ENCODE results near the gene P3H2. TPM values are rescaled to one million over a fixed set of nuclear protein-coding genes. Genes with fewer than 3 reads are reported as not detected.

Gene P3H2
- total RNA-seq, 2 donors from 2014 or later, result 285 to 322 TPM

- no peaks in the 10 kb centered on the region for H3K27me3 Mint-ChIP-seq (ENCODE audit: insufficient read depth)
- TF ChIP-seq CTCF (conservative IDR thresholded peaks at IDR 0.05), result no peak
- H3K4me3 Mint-ChIP-seq, result no peak overlapping the region
- no peak for DNase-seq
- no peak overlapping the region for H3K27ac Mint-ChIP-seq
- Histone ChIP-seq H3K36me3 (ENCODE audit: control insufficient read depth, insufficient read depth, low read length) (peaks cover 61% of the 10 kb centered on the region), H3K27ac (ENCODE audit: low read depth, low read length) (no peak overlapping the region), H3K9ac (ENCODE audit: extremely low read depth, low read length, poor library complexity, severe bottlenecking) (no peak overlapping the region), H3K9me3 (ENCODE audit: control insufficient read depth, low read length) (no peaks in the 10 kb centered on the region), H3K27me3 (ENCODE audit: control insufficient read depth, insufficient read depth, low read length, poor library complexity, severe bottlenecking) (no peaks in the 10 kb centered on the region), H3K4me3 (ENCODE audit: low read length) (no peak overlapping the region), H3K4me1 (ENCODE audit: control insufficient read depth, insufficient read depth, low read length) (no peaks in the 10 kb centered on the region)
- H3K36me3 Mint-ChIP-seq (ENCODE audit: low read depth), result peaks cover 23% of the 10 kb centered on the region
- H3K4me1 Mint-ChIP-seq, result peaks cover 12% of the 10 kb centered on the region
- H3K9me3 Mint-ChIP-seq, result no peaks in the 10 kb centered on the region
- 99% methylated on average over 2 of the region's 3 CpGs; no CpG with 5 or more reads in 1 of the 2 experiments for WGBS, 2 experiments (ENCODE audit: insufficient coverage in 1 of 2, insufficient read length in 1 of 2)
Measured at GRCh38 chr3:190003068-190003467, 117.6 kb downstream of the P3H2 start.

DNA sequence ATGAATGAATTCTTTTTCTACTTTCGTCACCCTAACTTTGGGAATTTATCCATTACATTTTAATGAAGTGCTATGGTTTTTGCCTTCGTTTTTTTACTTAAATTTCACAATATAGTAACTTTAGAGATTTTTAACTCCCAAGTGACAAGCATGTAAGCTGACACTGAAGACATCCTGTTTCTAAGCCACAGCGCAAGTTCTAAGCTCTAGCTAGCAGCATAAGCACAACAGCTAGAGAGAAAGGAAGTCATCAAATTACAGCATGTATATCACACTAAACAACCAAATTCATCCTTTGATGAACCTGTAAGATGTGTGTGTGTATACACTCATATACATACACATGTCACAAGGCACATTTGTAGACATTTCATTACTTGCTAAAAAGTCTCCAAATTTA is 119.3 kb downstream of the P3H2 start:
- no peaks in the 10 kb centered on the region for H3K9me3 Mint-ChIP-seq
- no peaks in the 10 kb centered on the region for H3K27me3 ChIP-seq (ENCODE audit: control insufficient read depth, insufficient read depth, low read length, poor library complexity, severe bottlenecking)
- H3K27ac Mint-ChIP-seq, result no peak overlapping the region
- TF ChIP-seq CTCF (conservative IDR thresholded peaks at IDR 0.05), result no peak
- no peaks in the 10 kb centered on the region for H3K4me1 ChIP-seq (ENCODE audit: control insufficient read depth, insufficient read depth, low read length)
- DNase-seq, result no peak
- H3K36me3 Mint-ChIP-seq (ENCODE audit: low read depth), result peaks cover 24% of the 10 kb centered on the region
- peaks cover 12% of the 10 kb centered on the region for H3K4me1 Mint-ChIP-seq
- H3K9ac ChIP-seq (ENCODE audit: extremely low read depth, low read length, poor library complexity, severe bottlenecking), result no peak overlapping the region
- H3K4me3 ChIP-seq (ENCODE audit: low read length), result no peak overlapping the region
- no peaks in the 10 kb centered on the region for H3K27me3 Mint-ChIP-seq (ENCODE audit: insufficient read depth)
- H3K27ac ChIP-seq (ENCODE audit: low read depth, low read length), result no peak overlapping the region
- H3K4me3 Mint-ChIP-seq, result no peak overlapping the region
- WGBS, 2 experiments (ENCODE audit: insufficient coverage in 1 of 2, insufficient read length in 1 of 2), result 60 to 92% methylated on average over 2 to 3 of the region's 3 CpGs
- peaks cover 64% of the 10 kb centered on the region for H3K36me3 ChIP-seq (ENCODE audit: control insufficient read depth, insufficient read depth, low read length)
- H3K9me3 ChIP-seq (ENCODE audit: control insufficient read depth, low read length), result no peaks in the 10 kb centered on the region

- no peaks in the 10 kb centered on the region for H3K4me1 ChIP-seq (ENCODE audit: control insufficient read depth, insufficient read depth, low read length)
- no peaks in the 10 kb centered on the region for H3K9me3 ChIP-seq (ENCODE audit: control insufficient read depth, low read length)
- peaks cover 12% of the 10 kb centered on the region for H3K4me1 Mint-ChIP-seq
- H3K4me3 ChIP-seq (ENCODE audit: low read length), result no peak overlapping the region
- no peak overlapping the region for H3K27ac ChIP-seq (ENCODE audit: low read depth, low read length)
- H3K9me3 Mint-ChIP-seq, result no peaks in the 10 kb centered on the region
- no peaks in the 10 kb centered on the region for H3K27me3 ChIP-seq (ENCODE audit: control insufficient read depth, insufficient read depth, low read length, poor library complexity, severe bottlenecking)
- peaks cover 25% of the 10 kb centered on the region for H3K36me3 Mint-ChIP-seq (ENCODE audit: low read depth)
- TF ChIP-seq CTCF (conservative IDR thresholded peaks at IDR 0.05), result no peak
- H3K36me3 ChIP-seq (ENCODE audit: control insufficient read depth, insufficient read depth, low read length), result peaks cover 64% of the 10 kb centered on the region
- no peak for DNase-seq
- H3K27me3 Mint-ChIP-seq (ENCODE audit: insufficient read depth), result no peaks in the 10 kb centered on the region
- H3K4me3 Mint-ChIP-seq, result no peak overlapping the region
- H3K9ac ChIP-seq (ENCODE audit: extremely low read depth, low read length, poor library complexity, severe bottlenecking), result no peak overlapping the region
- no peak overlapping the region for H3K27ac Mint-ChIP-seq
- 58 to 67% methylated on average over 3 to 5 of the region's 5 CpGs for WGBS, 2 experiments (ENCODE audit: insufficient coverage in 1 of 2, insufficient read length in 1 of 2)
Measured at GRCh38 chr3:190000861-190001196, 119.9 kb downstream of the P3H2 start.

Measured in endodermal cell (in vitro differentiated cells).